Activated CD8-positive, alpha-beta memory T cell treated with anti-CD3 and anti-CD28 coated beads, Interleukin-2, amount 50 U/mL, for 4 hours (primary cell): Measurements from ENCODE around the gene SKIDA1.
"Not testable (repeated sequence)": the region's sequence is repeated elsewhere in the genome, so short reads cannot be mapped to it uniquely, and the experiment has no call there.

ENCODE experiments used
- DNase-seq: peaks from one replicate; pipeline ENCODE4 v3.0.0-alpha.2; 2020

The SKIDA1 gene

GRCh38 chr10:21525367-21526187 lies at the start of gene SKIDA1:
Gene SKIDA1 (minus strand): TSS chr10:21525682. CDS start chr10:21517822, 7,860 bp downstream.
- peak; percentile 60 for DNase-seq

- DNase-seq, result not testable (repeated sequence)
Observed at GRCh38 chr10:21574514-21574913, 49.0 kb upstream of the SKIDA1 start.

GRCh38 chr10:21572578-21572977 lies 47.1 kb upstream of the SKIDA1 start:
- no peak for DNase-seq

- no peak for DNase-seq
Observed at GRCh38 chr10:21570761-21571521, 45.5 kb upstream of the SKIDA1 start.

GRCh38 chr10:21558984-21559383 lies 33.5 kb upstream of the SKIDA1 start:
- not testable (repeated sequence) for DNase-seq

GRCh38 chr10:21556527-21556926 lies 31.0 kb upstream of the SKIDA1 start:
- no peak for DNase-seq

GRCh38 chr10:21552638-21553037 lies 27.2 kb upstream of the SKIDA1 start:
- no peak for DNase-seq

GRCh38 chr10:21547246-21547645 lies 21.8 kb upstream of the SKIDA1 start:
- DNase-seq, result no peak

- DNase-seq, result not testable (repeated sequence)
Observed at GRCh38 chr10:21540701-21541100, 15.2 kb upstream of the SKIDA1 start.

GRCh38 chr10:21536874-21537273 lies 11.4 kb upstream of the SKIDA1 start:
- no peak for DNase-seq

- DNase-seq, result not testable (repeated sequence)
Observed at GRCh38 chr10:21535976-21536375, 10.5 kb upstream of the SKIDA1 start.

GRCh38 chr10:21535494-21535965 lies 10.0 kb upstream of the SKIDA1 start:
- no peak for DNase-seq

GRCh38 chr10:21534604-21535493 lies 9.4 kb upstream of the SKIDA1 start:
- DNase-seq, result peak; percentile 45

- no peak for DNase-seq
Observed at GRCh38 chr10:21534280-21534586, 8.8 kb upstream of the SKIDA1 start.

- peak; percentile 93 for DNase-seq
Observed at GRCh38 chr10:21533467-21534279, 8.2 kb upstream of the SKIDA1 start, which contains the start of gene MLLT10. Gene MLLT10 (plus strand): TSS chr10:21534232. CDS start chr10:21534645, 413 bp downstream.

- DNase-seq, result no peak
Observed at GRCh38 chr10:21532694-21533466, 7.4 kb upstream of the SKIDA1 start.

- no peak for DNase-seq
Observed at GRCh38 chr10:21531164-21531563, 5.7 kb upstream of the SKIDA1 start.

GRCh38 chr10:21530641-21531040 lies 5.2 kb upstream of the SKIDA1 start:
- DNase-seq, result no peak

GRCh38 chr10:21530168-21530567 lies 4.7 kb upstream of the SKIDA1 start:
- DNase-seq, result no peak

- DNase-seq, result no peak
Observed at GRCh38 chr10:21529032-21529910, 3.8 kb upstream of the SKIDA1 start.
